Thymus (tissue), 11 donors: ENCODE measurements around the gene ARL3. TPM values are rescaled to one million over a fixed set of nuclear protein-coding genes. Genes with fewer than 3 reads are reported as not detected.
A peak's percentile ranks its signal among the peaks of the same experiment; 100 is the strongest.

Experiments used
- DNase-seq, 9 donors: peaks; one replicate each; pipeline ENCODE4 v3.0.0-alpha.2; 2013; ENCODE audit warnings: low spot score in 9 of 9, low read depth in 6 of 9, missing footprints in 1 of 9
- H3K27ac ChIP-seq, 2 donors: one replicate each; pipeline ENCODE4 v1.5.1; 2013; ENCODE audit warnings: control low read depth in 1 of 2, low read depth in 1 of 2, low read length in 1 of 2, mild to moderate bottlenecking in 1 of 2, moderate library complexity in 1 of 2
- H3K27me3 ChIP-seq, 2 donors: one replicate each; pipeline ENCODE4 v1.5.1; 2013; ENCODE audit warnings: low read length in 1 of 2; ENCODE audit not compliant: control insufficient read depth in 2 of 2, insufficient read depth in 1 of 2
- H3K36me3 ChIP-seq, 2 donors: one replicate each; pipeline ENCODE4 v1.5.1; 2013; ENCODE audit warnings: low read length in 1 of 2, mild to moderate bottlenecking in 1 of 2, moderate library complexity in 1 of 2; ENCODE audit not compliant: control insufficient read depth in 2 of 2, insufficient read depth in 2 of 2
- H3K4me1 ChIP-seq, 2 donors: one replicate each; pipeline ENCODE4 v1.5.1; 2013; ENCODE audit warnings: low read length in 2 of 2; ENCODE audit not compliant: control insufficient read depth in 2 of 2, insufficient read depth in 2 of 2
- H3K4me3 ChIP-seq, 2 donors: one replicate each; pipeline ENCODE4 v1.5.1; 2013; ENCODE audit warnings: low read length in 2 of 2, control low read depth in 1 of 2, mild to moderate bottlenecking in 1 of 2
- H3K9me3 ChIP-seq, 2 donors: one replicate each; pipeline ENCODE4 v1.5.1; 2013; ENCODE audit warnings: low read length in 1 of 2, mild to moderate bottlenecking in 1 of 2; ENCODE audit not compliant: control insufficient read depth in 2 of 2, insufficient read depth in 1 of 2
- WGBS: extraction: QIAGEN DNeasy Blood & Tissue Kit; methylation state at CpG from one replicate; pipeline ENCODE4 v1.1.7; 2013; 5-methylcytosine and 5-hydroxymethylcytosine counted together
- polyA plus RNA-seq: library from polyadenylated mRNA; stranded (reverse); fragments of 200-250 nt; gene quantifications from one replicate; pipeline ENCODE4 v1.2.3, GENCODE V29; 2013
- total RNA-seq: library from RNA; stranded (reverse); fragments of 120-200 nt; gene quantifications from one replicate; pipeline ENCODE4 v1.2.4, GENCODE V29; 2013
- donor health status: healthy.

Gene ARL3
- total and polyA plus RNA-seq, 2 donors: 4.7 to 8.3 TPM

DNA sequence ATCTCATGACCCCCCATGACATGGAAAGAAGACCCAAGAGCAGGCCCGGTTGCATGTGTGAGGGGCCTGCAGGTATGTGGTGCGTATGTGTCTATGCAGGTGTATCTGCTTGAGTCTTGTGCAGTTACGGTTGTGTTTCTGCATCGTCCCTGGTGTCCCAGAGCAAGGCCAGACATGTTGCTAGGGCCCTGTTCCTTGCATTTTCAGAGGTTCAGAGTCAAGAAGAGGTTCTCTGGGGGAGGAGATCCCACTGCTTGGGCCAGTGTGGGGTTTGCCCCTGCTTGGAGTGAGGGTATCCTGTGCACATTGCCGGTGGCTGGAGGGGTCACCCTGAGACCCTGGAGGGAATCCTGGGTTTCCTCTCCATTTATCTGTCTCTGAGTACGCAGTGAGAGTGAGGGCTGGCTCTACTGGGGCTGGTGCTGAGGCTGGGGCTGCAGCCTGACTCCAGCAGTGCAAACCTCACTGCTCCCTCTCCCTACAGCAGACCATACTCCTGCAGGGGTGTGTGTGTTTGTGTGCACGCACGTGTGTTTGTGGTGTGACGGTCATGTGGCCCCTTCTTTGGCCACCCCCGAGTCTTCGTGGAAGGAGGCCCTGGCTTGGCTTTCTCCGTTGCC lies 65.8 kb downstream of the ARL3 start:
- peaks cover 21 to 36% of the 10 kb centered on the region in 2 donors for H3K36me3 ChIP-seq

DNA sequence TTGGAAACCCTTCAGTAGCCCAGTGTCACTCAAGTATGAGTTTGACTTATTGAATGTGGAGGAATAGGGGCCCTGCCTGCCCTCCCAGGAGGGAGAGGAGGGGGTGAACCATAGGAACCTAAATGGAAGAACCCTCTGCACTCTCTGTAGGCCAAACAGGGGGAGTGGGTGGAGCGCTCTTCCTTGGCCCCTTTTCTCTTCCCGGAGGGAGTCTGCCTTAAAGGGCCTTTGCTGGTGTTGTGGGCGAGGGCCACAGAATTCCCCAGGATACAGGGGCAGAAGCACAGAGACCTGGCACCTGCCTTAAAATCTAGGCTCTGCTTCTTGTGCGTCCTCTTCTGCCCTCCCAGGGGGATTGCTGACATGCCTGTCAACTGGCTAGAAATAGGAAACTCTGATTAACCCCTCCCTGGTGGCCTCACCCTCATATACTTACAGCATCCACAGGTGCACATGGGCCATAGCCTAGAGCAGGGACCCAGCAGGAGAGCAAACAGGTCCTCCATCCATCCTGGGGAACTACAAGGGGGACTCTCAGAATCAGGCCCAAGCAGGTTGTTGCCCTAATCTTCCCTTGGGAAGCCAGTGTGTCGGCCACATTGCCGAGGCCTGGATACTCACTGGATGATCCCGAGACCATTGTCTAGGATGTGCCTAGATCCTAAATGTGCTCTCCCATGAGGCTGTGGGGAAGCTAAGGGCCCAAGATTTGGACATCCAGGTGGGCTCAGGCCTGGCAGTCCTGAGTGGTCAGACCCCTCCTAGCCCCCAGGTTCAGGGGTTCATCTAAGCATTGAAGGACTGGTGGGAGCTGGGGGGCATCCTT lies 66.5 kb downstream of the ARL3 start:
- Histone ChIP-seq H3K27ac (peak overlapping the region; percentile 25 to 99), H3K4me1 (peaks cover 53 to 70% of the 10 kb centered on the region in 2 donors), H3K27me3 (no peaks in the 10 kb centered on the region), H3K36me3 (peaks cover 16 to 31% of the 10 kb centered on the region in 2 donors), H3K4me3 (peak overlapping the region; percentile 80 to 87), H3K9me3 (peaks cover 0 to 6% of the 10 kb centered on the region in 2 donors)
- no peak for DNase-seq
- WGBS: 90% methylated on average over 7 of the region's 7 CpGs

More for the DNA sequence above, 65.8 kb downstream of the ARL3 start:
- Histone ChIP-seq H3K4me1 (peaks cover 55 to 77% of the 10 kb centered on the region in 2 donors), H3K9me3 (peaks cover 0 to 6% of the 10 kb centered on the region in 2 donors), H3K27ac (peak overlapping the region; percentile 10 to 99), H3K27me3 (no peaks in the 10 kb centered on the region), H3K4me3 (peak overlapping the region in 1 of 2 donors; percentile 6)
- WGBS: 81% methylated on average over 12 of the region's 12 CpGs
- no peak for DNase-seq

DNA sequence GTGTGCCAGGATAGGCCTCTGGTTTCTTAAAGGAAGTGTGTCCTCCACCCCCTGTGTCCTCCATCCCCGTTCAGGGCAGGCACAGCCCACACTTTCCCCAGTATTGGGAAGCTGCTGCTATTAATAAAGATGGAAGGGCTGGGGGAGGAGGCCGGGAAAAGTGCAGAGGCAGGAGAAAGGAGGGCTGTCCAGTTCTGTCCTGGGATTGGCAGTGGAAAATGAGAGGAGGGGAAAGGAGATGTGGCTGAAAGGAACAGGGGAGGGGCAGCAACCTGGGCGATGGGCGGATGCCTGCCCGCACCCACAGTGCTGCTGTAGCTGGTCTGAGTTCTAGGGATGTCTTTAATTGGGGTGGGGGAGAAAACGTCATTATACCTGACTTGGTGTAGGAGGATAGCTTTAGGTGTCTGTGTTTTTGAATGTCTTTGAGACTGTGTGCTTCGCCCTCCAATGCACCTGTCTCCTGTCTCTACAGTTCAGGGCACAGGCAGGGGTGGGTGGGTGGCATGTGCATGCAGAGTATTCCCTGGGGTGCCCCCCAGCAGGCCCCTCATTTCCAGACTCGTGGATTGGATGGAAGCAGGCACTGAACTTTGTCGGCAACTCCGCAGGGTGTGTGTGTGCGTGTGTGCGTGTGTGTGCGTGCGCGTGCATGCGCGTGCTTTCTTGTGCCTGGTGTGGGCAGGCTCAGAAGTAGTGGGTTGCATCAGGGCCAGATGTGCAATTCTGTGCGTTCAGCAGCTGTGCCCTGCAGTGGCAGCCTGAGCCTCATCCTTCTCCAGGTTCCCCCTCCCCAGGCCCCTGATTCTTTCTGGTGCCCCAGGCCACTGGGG lies 67.4 kb downstream of the ARL3 start:
- peaks cover 46 to 63% of the 10 kb centered on the region in 2 donors for H3K4me1 ChIP-seq

DNA sequence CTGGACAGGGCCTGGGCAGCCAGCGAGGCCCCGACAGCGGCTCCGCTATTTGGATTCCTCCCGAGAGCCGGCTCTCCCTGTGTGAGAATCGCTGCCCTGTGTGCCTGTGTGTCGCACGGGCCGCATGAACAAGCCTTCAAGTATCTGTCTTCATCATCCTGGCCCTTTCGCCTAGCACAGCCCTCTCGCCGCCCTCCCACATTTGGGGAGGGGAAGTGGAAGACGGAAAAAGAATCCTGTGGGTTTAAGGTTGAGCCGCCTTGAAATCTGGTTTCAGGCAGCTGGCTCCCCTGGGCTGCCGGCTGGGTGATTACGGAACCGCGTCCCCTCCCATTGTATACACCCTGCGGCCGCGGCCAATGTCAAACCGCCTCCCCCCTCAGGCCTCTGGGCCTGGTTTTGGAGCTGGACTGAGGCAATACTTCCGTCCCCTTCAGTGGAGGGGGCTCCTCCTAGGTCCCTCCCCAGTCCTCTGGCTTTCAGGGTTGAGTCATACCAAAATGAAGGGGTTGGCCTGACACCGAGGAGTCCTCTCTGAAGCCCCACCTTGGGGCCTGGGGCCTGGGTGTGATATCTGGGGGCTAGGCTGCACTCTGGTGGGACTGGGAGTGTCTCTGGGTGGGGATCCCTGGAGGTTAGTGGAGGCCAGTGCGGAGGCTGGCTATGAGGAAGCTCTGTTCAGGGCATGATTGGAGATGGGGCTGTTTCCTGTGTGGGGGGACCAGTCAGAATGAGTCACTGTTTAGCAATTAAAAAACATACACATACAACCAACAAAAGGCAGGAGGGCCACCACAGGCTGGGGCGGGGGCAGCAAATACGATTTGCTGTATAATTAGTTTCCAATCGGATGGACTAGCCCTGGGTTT lies 68.2 kb downstream of the ARL3 start:
- Histone ChIP-seq H3K27ac (peak overlapping the region; percentile 98 to 99), H3K36me3 (peaks cover 13 to 19% of the 10 kb centered on the region in 2 donors), H3K4me3 (peak overlapping the region; percentile 80 to 87), H3K4me1 (peaks cover 41 to 60% of the 10 kb centered on the region in 2 donors), H3K27me3 (no peaks in the 10 kb centered on the region), H3K9me3 (peaks cover 0 to 6% of the 10 kb centered on the region in 2 donors)
- peak in 4 of 9 donors; percentile 53 to 84 (median 66) for DNase-seq
- 5% methylated on average over 29 of the region's 29 CpGs for WGBS

More for the DNA sequence above, 67.4 kb downstream of the ARL3 start:
- H3K27ac ChIP-seq: peak overlapping the region; percentile 98 to 99
- peak overlapping the region; percentile 80 to 87 for H3K4me3 ChIP-seq
- H3K36me3 ChIP-seq: peaks cover 16 to 26% of the 10 kb centered on the region in 2 donors
- 54% methylated on average over 18 of the region's 18 CpGs for WGBS
- peak in 3 of 9 donors; percentile 61 to 78 (median 68) for DNase-seq
- peaks cover 0 to 6% of the 10 kb centered on the region in 2 donors for H3K9me3 ChIP-seq
- H3K27me3 ChIP-seq: no peaks in the 10 kb centered on the region

- peak overlapping the region; percentile 98 to 99 for H3K27ac ChIP-seq
- H3K27me3 ChIP-seq: no peaks in the 10 kb centered on the region
- DNase-seq: peak in 1 of 9 donors; percentile 38
- WGBS: 1% methylated on average over 12 of the region's 12 CpGs
- H3K36me3 ChIP-seq: peaks cover 7 to 16% of the 10 kb centered on the region in 2 donors
- H3K9me3 ChIP-seq: peaks cover 0 to 6% of the 10 kb centered on the region in 2 donors
- H3K4me3 ChIP-seq: peak overlapping the region; percentile 80 to 87
- peaks cover 35 to 54% of the 10 kb centered on the region in 2 donors for H3K4me1 ChIP-seq
Observed at GRCh38 chr10:102645388-102645740, 68.8 kb downstream of the ARL3 start.

GRCh38 chr10:102644646-102645387 lies 69.4 kb downstream of the ARL3 start:
- peaks cover 5 to 13% of the 10 kb centered on the region in 2 donors for H3K36me3 ChIP-seq
- H3K27me3 ChIP-seq: no peaks in the 10 kb centered on the region
- peaks cover 0 to 6% of the 10 kb centered on the region in 2 donors for H3K9me3 ChIP-seq
- under 1% methylated on average over 62 of the region's 62 CpGs for WGBS
- H3K4me3 ChIP-seq: peak overlapping the region; percentile 80 to 87
- DNase-seq: peak in 6 of 9 donors; percentile 70 to 92 (median 81)
- H3K4me1 ChIP-seq: peaks cover 30 to 48% of the 10 kb centered on the region in 2 donors
- peak overlapping the region; percentile 98 to 99 for H3K27ac ChIP-seq

GRCh38 chr10:102644066-102644645 lies 70.0 kb downstream of the ARL3 start, which contains the start of gene TRIM8:
TRIM8 (plus strand) TSS chr10:102644479; CDS start chr10:102644618, 139 bp downstream.
- DNase-seq: peak in 4 of 9 donors; percentile 67 to 86 (median 73)
- peak within 1 kb of the TSS; percentile 98 to 99 for H3K27ac ChIP-seq
- peak within 1 kb of the TSS; percentile 80 to 87 for H3K4me3 ChIP-seq
- peaks cover 5 to 13% of the 10 kb centered on the region in 2 donors for H3K36me3 ChIP-seq
- H3K27me3 ChIP-seq: no peaks in the 10 kb centered on the region
- H3K9me3 ChIP-seq: peaks cover 0 to 6% of the 10 kb centered on the region in 2 donors
- under 1% methylated on average over 80 of the region's 80 CpGs for WGBS
- peaks cover 24 to 42% of the 10 kb centered on the region in 2 donors for H3K4me1 ChIP-seq
